GM21717 (cell line): ENCODE measurements around the gene ZNF469.

ENCODE experiments used
- ATAC-seq: cut with Tn5 transposase; IDR thresholded peaks from one replicate; pipeline ENCODE4 v1.9.1; 2021; ENCODE audit warnings: mild to moderate bottlenecking, moderate library complexity; ENCODE audit not compliant: unreplicated experiment

Gene ZNF469

GRCh38 chr16:88375996-88376834 lies 6.5 kb upstream of the ZNF469 start:
- no peak for ATAC-seq

DNA sequence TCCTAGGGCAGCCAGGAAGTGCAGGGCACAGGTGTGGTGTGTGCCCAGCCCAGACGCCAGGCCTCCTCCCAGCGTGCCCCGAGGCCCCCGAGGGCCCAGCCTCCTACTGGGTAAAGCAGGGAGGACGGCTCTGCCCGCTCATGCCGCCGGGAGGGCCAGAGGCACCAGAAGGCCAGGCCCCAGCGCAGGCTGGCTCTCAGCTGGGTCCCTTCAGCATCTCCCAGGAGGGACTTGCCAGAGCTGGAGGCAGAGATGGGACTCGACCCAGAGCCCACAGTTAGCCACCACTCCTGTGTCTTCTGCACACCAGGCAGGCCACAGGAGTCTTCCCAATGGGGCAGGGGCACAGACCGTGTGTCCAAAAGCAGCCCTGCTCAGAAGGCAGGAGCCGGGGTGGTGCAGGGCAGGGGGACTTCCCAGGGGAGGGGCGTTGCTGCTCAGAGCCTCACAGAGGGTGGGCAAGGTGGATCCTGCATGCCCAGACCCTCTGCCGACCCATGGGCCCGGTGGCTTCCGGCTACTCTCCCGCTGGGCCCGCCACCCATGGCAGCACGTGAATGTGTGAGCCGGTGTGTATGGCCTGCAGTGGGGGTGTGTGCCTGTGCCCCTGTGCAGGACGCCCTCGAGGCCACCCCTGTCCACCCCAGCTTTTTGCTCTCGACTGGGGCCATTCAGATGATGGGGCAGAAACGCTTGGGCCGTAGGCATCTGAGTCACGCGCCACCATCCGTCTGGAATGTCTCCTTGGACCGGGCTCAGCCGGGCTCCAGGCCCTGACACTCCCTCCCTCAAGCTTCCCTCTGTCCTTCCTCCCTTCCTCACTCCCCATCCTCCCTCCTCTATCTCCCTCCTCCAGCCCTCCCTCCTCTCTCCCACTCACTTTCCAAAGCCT lies 5.7 kb upstream of the ZNF469 start:
- ATAC-seq: no peak

DNA sequence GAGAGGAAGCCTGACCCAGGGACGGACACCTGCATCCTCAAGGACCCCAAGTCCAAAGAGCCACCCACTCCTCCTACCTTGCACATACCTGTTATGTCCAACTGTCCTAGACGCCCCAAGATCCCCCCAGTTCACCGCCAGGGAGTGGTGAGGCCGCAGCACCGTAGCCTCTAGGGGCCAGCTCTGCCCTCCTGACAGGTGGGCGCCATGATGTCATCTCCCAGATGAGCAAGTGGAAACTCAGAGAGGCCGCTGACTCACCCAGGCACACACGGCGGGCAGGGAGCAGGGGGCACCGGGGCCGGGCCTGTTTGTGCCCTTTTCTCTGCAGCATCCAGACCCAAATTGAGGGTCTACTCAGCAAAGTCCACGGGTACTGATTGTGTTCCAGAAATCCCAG lies 4.8 kb upstream of the ZNF469 start:
- ATAC-seq: no peak

DNA sequence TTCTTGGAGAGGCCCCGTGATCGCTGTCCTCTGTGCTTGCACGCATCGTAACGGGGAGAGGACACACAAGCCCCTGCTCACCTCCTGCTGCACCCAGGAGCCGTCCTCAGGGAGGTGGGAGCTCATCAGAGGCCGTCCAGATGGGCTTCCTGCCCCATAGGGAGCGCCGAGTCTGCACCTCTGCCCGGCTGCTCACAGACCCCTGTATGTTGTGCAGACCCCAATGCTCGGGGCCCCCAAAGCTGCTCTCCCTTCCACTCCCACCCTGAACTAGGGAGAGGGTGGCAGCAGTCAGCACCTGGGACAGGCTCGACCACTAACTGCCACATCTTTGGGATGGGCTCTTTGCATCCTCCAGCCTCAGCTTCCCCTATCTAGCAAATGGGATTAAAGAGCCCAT lies 4.4 kb upstream of the ZNF469 start:
- ATAC-seq: no peak

- ATAC-seq: no peak
These were observed 3.7 kb upstream of the ZNF469 start for GRCh38 chr16:88378836-88379693.

GRCh38 chr16:88379694-88380040 lies 3.1 kb upstream of the ZNF469 start:
- no peak for ATAC-seq

DNA sequence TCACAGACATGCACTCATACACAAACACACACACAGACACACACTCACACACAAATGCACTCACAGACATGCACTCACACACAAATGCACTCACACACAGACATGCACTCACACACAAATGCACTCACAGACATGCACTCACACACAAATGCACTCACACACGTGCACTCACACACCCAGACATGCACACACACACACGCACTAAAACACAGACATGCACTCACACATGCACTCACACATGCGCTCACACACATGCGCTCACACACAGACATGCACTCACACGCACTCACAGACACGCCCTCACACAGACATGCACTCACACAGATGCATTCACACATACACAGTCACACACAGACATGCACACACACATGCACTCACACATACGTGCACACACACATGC lies 2.7 kb upstream of the ZNF469 start:
- ATAC-seq: no peak

DNA sequence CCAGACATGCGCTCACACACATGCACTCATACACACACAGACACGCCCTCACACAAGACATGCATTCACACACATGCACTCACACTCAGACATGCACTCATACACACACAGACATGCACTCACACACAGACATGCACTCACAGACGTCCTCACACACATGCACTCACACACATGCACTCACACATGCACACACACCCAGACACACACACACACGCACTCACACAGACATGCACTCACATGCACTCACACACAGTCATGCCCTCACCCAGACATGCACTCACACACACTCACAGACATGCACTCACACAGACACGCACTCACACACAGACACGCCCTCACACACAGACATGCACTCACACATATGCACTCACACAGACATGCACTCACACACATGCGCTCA lies 2.1 kb upstream of the ZNF469 start:
- ATAC-seq: no peak

DNA sequence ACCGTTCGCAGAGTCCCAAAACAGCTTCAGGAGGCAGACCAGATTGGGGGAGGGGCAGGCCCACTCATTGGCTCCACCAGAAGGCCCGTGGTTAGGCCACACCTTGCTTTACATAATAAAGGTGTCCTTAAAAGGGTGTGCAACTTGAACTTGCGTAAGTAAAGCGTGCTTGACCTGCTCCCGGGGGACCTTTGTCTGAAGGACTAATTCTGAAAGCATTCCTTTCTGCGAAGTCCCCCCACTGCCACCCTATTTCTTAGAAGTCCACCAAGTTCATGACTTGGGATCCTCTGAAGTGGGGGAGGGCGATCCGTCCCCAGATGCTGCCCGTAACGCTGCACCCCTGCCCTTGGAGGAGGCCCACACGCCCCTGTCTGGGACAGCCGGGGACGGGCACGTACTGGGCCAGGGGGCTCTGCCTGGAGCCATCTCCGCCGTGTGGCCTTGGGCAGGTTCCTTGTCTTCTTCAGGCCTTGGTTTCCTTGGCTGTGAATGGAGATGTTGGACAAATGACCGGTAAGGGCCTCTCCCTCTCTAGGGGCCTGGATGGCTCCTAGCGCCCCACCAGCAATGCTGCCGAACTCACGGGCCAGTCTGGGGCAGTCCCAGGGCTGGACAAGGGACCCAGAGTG lies 823 bp upstream of the ZNF469 start:
- no peak for ATAC-seq

GRCh38 chr16:88383401-88384221 lies 852 bp downstream of the ZNF469 start:
- ATAC-seq: no peak

DNA sequence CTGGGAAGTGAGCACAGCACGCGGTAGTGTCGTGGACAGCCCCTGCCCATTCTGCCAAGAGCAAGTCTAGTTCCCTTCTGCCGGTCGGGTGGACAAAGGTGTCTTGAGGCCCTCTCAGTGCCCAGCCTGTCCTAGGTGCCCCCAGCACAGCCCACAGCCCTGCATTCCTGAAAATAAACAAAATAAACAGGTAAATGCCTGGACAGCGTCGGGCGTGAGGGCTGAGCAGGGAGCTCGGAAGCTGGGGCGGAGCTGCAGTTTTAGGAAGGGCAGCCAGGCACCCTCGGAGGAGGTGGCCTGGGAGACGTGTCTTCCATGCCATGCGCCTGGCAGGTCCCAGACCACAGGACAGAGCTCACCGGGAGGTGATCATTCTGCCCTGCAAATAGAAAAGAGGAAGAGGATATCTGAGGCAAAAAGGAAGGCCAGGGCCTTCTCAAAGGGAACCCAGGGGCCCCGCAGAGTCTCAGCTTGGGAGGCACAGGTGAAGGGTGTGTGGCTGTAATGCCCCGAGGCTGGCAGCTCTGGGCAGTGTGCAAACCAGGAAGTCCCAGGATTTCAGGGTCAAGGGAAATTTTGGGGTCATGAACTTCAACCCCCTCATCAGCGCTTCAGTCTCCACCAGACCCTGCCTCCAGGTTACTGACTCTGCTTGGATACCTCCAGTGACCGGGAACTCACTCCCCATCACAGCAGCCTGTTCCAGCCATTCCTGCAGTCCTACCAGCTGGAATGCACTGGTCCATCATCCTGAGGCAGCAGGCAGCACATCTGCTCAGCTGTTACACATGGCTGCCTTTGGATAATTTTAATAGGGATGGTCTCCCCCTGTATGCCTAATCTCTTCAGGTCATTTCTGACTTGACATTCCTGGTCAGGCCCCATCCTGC lies 1.7 kb downstream of the ZNF469 start:
- ATAC-seq: no peak

- ATAC-seq: no peak
These were observed 2.4 kb downstream of the ZNF469 start for GRCh38 chr16:88385112-88385594.

- ATAC-seq: no peak
These were observed 3.4 kb downstream of the ZNF469 start for GRCh38 chr16:88385831-88386815.

DNA sequence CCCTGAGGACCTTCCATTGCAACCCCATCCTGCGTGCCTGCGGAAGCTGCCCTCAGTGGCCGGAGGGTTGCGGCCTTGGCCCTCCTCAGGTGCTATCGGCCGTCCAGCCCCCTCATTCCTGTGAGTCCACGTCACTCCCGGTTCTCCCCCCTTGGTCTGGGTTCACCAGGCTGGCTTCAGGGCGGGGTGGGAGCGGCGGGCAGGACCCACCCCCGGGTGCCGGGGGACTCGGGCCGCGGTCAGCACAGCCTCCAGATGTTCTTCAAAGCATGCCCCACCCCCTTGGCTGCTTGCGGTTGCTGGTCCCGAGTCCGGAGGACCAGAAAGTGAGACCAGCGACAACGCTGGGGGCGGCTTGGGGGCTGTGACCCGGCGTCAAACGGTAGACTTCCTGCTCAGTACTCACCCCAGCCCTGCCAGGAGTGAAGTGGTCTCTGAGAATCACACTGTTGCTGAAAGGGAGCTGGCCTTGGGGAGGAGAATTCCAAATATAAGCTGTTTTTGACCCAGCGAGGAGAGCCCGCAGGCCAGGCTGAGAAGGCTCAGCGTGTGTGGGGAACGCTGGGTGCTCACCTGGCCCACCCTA lies 4.5 kb downstream of the ZNF469 start:
- no peak for ATAC-seq

DNA sequence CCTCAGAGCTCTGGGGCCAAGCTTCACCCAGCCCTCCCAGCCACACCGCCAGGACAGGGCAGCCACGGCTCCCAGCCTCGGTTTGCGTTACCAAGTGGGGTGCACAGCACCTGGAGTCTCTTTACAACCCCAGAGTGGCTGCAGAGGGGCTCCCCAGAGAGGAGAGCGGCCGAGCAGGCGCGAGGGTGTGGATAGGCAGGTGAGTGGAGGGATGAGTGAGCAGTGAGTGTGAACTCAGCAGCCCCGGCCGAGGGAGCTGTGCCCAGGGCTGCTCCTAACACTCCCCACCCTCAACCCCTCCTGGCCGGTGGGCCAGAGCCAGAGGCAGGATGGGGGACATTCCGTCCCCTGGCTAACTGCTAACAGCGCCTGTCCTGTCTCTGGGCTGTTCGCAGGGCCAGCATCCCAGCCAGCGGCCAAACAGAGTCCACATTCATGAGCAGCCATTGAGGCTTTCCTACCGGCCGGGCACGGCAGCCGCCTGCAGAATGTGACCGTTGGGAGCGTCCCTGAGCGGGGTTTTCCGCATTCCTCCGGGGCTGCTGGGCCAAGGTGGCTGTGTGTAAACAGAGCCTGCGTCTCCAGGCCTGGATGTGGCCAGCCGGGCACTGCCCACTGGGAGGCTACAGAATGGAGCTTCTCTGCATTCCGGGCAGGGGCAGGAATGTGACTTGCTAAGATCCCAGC lies 5.3 kb downstream of the ZNF469 start:
- no peak for ATAC-seq

GRCh38 chr16:88389191-88389590 lies 6.4 kb downstream of the ZNF469 start:
- ATAC-seq: no peak
